Mesendoderm (in vitro differentiated cells): ENCODE measurements around the gene CBFB.

Source experiments
- DNase-seq: peaks from one replicate; pipeline ENCODE4 v3.0.0; 2013
- H2AK5ac ChIP-seq: 2 replicates; pipeline ENCODE4 v1.6.1; 2013; ENCODE audit warnings: low read length, inconsistent platforms
- H2BK120ac ChIP-seq: 2 replicates; pipeline ENCODE4 v1.6.1; 2013; ENCODE audit warnings: low read depth, mild to moderate bottlenecking, low read length, moderate library complexity, mixed read lengths
- H2BK15ac ChIP-seq: replicated peaks from 2 replicates; pipeline ENCODE4 v1.6.1; 2013; ENCODE audit warnings: low read depth, mild to moderate bottlenecking, moderate library complexity
- H2BK5ac ChIP-seq: 2 replicates; pipeline ENCODE4 v1.6.1; 2013; ENCODE audit warnings: low read length, inconsistent platforms
- H3K18ac ChIP-seq: 2 replicates; pipeline ENCODE4 v1.6.1; 2013; ENCODE audit warnings: mild to moderate bottlenecking, low read length, mixed read lengths
- H3K23ac ChIP-seq: one replicate; pipeline ENCODE4 v1.6.1; 2013; ENCODE audit warnings: low read length
- H3K27ac ChIP-seq: 2 replicates; pipeline ENCODE4 v1.5.1; 2013; ENCODE audit warnings: low read depth, mild to moderate bottlenecking, inconsistent platforms, low read length, moderate library complexity
- H3K27me3 ChIP-seq: 2 replicates; pipeline ENCODE4 v1.6.1; 2013; ENCODE audit warnings: low read length, control low read depth, mild to moderate bottlenecking, inconsistent platforms; ENCODE audit not compliant: insufficient read depth, poor library complexity
- H3K36me3 ChIP-seq: 2 replicates; pipeline ENCODE4 v1.6.1; 2013; ENCODE audit warnings: low read length, inconsistent platforms; ENCODE audit not compliant: control insufficient read depth, insufficient read depth
- H3K4ac ChIP-seq: one replicate; pipeline ENCODE4 v1.6.1; 2013; ENCODE audit warnings: low read depth, mild to moderate bottlenecking, low read length, moderate library complexity
- H3K4me1 ChIP-seq: 2 replicates; pipeline ENCODE4 v1.6.1; 2013; ENCODE audit warnings: low read depth, low read length, inconsistent platforms; ENCODE audit not compliant: control insufficient read depth
- H3K4me2 ChIP-seq: 2 replicates; pipeline ENCODE4 v1.6.1; 2013; ENCODE audit warnings: low read length
- H3K4me3 ChIP-seq: 2 replicates; pipeline ENCODE4 v1.5.1; 2013; ENCODE audit warnings: mild to moderate bottlenecking, low read length
- H3K56ac ChIP-seq: one replicate; pipeline ENCODE4 v1.6.1; 2013; ENCODE audit warnings: low read length
- H3K79me1 ChIP-seq: 2 replicates; pipeline ENCODE4 v1.6.1; 2013; ENCODE audit warnings: low read length, inconsistent platforms
- H3K79me2 ChIP-seq: 2 replicates; pipeline ENCODE4 v1.6.1; 2013; ENCODE audit warnings: mild to moderate bottlenecking, low read length; ENCODE audit not compliant: control insufficient read depth, insufficient read depth
- H3K9ac ChIP-seq: 2 replicates; pipeline ENCODE4 v1.6.1; 2013; ENCODE audit warnings: low read length, inconsistent platforms
- H4K5ac ChIP-seq: one replicate; pipeline ENCODE4 v1.6.1; 2013; ENCODE audit warnings: low read length
- H4K8ac ChIP-seq: one replicate; pipeline ENCODE4 v1.6.1; 2013; ENCODE audit warnings: low read depth, mild to moderate bottlenecking, control low read depth, low read length, moderate library complexity
- WGBS: extraction: QIAGEN DNeasy Blood & Tissue Kit; methylation state at CpG from one replicate; pipeline ENCODE4 v1.1.7; 2013; ENCODE audit warnings: low lambda C conversion rate, missing lambda C conversion rate; ENCODE audit not compliant: insufficient coverage; ENCODE audit errors: extremely low coverage; 5-methylcytosine and 5-hydroxymethylcytosine counted together

The CBFB gene

GRCh38 chr16:67091906-67092566 is 63.1 kb downstream of the CBFB start:
- H3K79me1 ChIP-seq = no peaks in the 10 kb centered on the region
- H3K18ac ChIP-seq = no peak overlapping the region
- no peak overlapping the region for H2BK15ac ChIP-seq
- no peak overlapping the region for H3K4ac ChIP-seq
- no peak overlapping the region for H3K4me2 ChIP-seq
- H4K5ac ChIP-seq = no peak overlapping the region
- H4K8ac ChIP-seq = no peak overlapping the region
- no peak overlapping the region for H2BK120ac ChIP-seq
- no CpG with 5 or more reads among the region's 4 CpGs for WGBS
- H3K23ac ChIP-seq = no peak overlapping the region
- no peak overlapping the region for H3K56ac ChIP-seq
- no peaks in the 10 kb centered on the region for H3K79me2 ChIP-seq
- no peaks in the 10 kb centered on the region for H3K4me1 ChIP-seq
- no peak overlapping the region for H2BK5ac ChIP-seq
- H3K27me3 ChIP-seq = no peaks in the 10 kb centered on the region
- no peak overlapping the region for H3K4me3 ChIP-seq
- H3K36me3 ChIP-seq = no peaks in the 10 kb centered on the region
- no peak overlapping the region for H3K27ac ChIP-seq
- DNase-seq = no peak
- no peak overlapping the region for H2AK5ac ChIP-seq
- no peak overlapping the region for H3K9ac ChIP-seq

- no peak overlapping the region for H2AK5ac ChIP-seq
- H3K9ac ChIP-seq = no peak overlapping the region
- H3K56ac ChIP-seq = no peak overlapping the region
- no peak overlapping the region for H2BK5ac ChIP-seq
- no peak overlapping the region for H3K18ac ChIP-seq
- H3K4me2 ChIP-seq = no peak overlapping the region
- no peaks in the 10 kb centered on the region for H3K27me3 ChIP-seq
- DNase-seq = no peak
- no peak overlapping the region for H3K4ac ChIP-seq
- no peak overlapping the region for H3K4me3 ChIP-seq
- H3K36me3 ChIP-seq = no peaks in the 10 kb centered on the region
- no peak overlapping the region for H3K23ac ChIP-seq
- no peaks in the 10 kb centered on the region for H3K79me2 ChIP-seq
- no peak overlapping the region for H4K8ac ChIP-seq
- H2BK15ac ChIP-seq = no peak overlapping the region
- no peak overlapping the region for H4K5ac ChIP-seq
- H3K4me1 ChIP-seq = no peaks in the 10 kb centered on the region
- no peak overlapping the region for H3K27ac ChIP-seq
- no CpG with 5 or more reads among the region's 4 CpGs for WGBS
- no peak overlapping the region for H2BK120ac ChIP-seq
- H3K79me1 ChIP-seq = no peaks in the 10 kb centered on the region
Measured at GRCh38 chr16:67093098-67093726, 64.3 kb downstream of the CBFB start.

- no peaks in the 10 kb centered on the region for H3K27me3 ChIP-seq
- H3K23ac ChIP-seq = no peak overlapping the region
- WGBS = no CpG with 5 or more reads among the region's 2 CpGs
- H3K56ac ChIP-seq = no peak overlapping the region
- no peaks in the 10 kb centered on the region for H3K36me3 ChIP-seq
- no peak overlapping the region for H2BK15ac ChIP-seq
- H3K18ac ChIP-seq = no peak overlapping the region
- H2AK5ac ChIP-seq = no peak overlapping the region
- H3K4me1 ChIP-seq = no peaks in the 10 kb centered on the region
- no peak overlapping the region for H4K5ac ChIP-seq
- no peaks in the 10 kb centered on the region for H3K79me2 ChIP-seq
- no peak overlapping the region for H3K9ac ChIP-seq
- H3K79me1 ChIP-seq = no peaks in the 10 kb centered on the region
- no peak overlapping the region for H2BK120ac ChIP-seq
- H3K27ac ChIP-seq = no peak overlapping the region
- H3K4me2 ChIP-seq = no peak overlapping the region
- no peak overlapping the region for H2BK5ac ChIP-seq
- no peak overlapping the region for H4K8ac ChIP-seq
- no peak for DNase-seq
- H3K4ac ChIP-seq = no peak overlapping the region
- H3K4me3 ChIP-seq = no peak overlapping the region
Measured at GRCh38 chr16:67098599-67098998, 69.7 kb downstream of the CBFB start.

- WGBS = no CpG with 5 or more reads among the region's 1 CpG
- H3K27me3 ChIP-seq = no peaks in the 10 kb centered on the region
- H2BK15ac ChIP-seq = no peak overlapping the region
- no peak overlapping the region for H2AK5ac ChIP-seq
- no peak overlapping the region for H2BK5ac ChIP-seq
- H2BK120ac ChIP-seq = no peak overlapping the region
- H4K8ac ChIP-seq = no peak overlapping the region
- H3K36me3 ChIP-seq = no peaks in the 10 kb centered on the region
- no peak overlapping the region for H3K27ac ChIP-seq
- no peak overlapping the region for H3K18ac ChIP-seq
- H3K4me2 ChIP-seq = no peak overlapping the region
- H3K56ac ChIP-seq = no peak overlapping the region
- no peak overlapping the region for H3K4ac ChIP-seq
- H3K23ac ChIP-seq = no peak overlapping the region
- H4K5ac ChIP-seq = no peak overlapping the region
- H3K79me1 ChIP-seq = no peaks in the 10 kb centered on the region
- no peaks in the 10 kb centered on the region for H3K4me1 ChIP-seq
- DNase-seq = peak; percentile 22
- no peak overlapping the region for H3K4me3 ChIP-seq
- H3K9ac ChIP-seq = no peak overlapping the region
- no peaks in the 10 kb centered on the region for H3K79me2 ChIP-seq
Measured at GRCh38 chr16:67100569-67101310, 71.8 kb downstream of the CBFB start.

GRCh38 chr16:67101311-67102082 is 72.5 kb downstream of the CBFB start:
- H3K56ac ChIP-seq = no peak overlapping the region
- H3K9ac ChIP-seq = no peak overlapping the region
- no peak overlapping the region for H3K4me2 ChIP-seq
- no peaks in the 10 kb centered on the region for H3K36me3 ChIP-seq
- H3K27ac ChIP-seq = no peak overlapping the region
- no peak overlapping the region for H3K4me3 ChIP-seq
- no peak for DNase-seq
- no peak overlapping the region for H3K23ac ChIP-seq
- WGBS = no CpG with 5 or more reads among the region's 4 CpGs
- H3K4me1 ChIP-seq = no peaks in the 10 kb centered on the region
- no peak overlapping the region for H4K5ac ChIP-seq
- H4K8ac ChIP-seq = no peak overlapping the region
- no peak overlapping the region for H2BK15ac ChIP-seq
- H3K27me3 ChIP-seq = no peaks in the 10 kb centered on the region
- H3K18ac ChIP-seq = no peak overlapping the region
- H3K79me1 ChIP-seq = no peaks in the 10 kb centered on the region
- no peak overlapping the region for H2AK5ac ChIP-seq
- H2BK120ac ChIP-seq = no peak overlapping the region
- H3K4ac ChIP-seq = no peak overlapping the region
- H3K79me2 ChIP-seq = no peaks in the 10 kb centered on the region
- H2BK5ac ChIP-seq = no peak overlapping the region
